ENCODE data around the gene INAVA. TPM values are rescaled to one million over a fixed set of nuclear protein-coding genes. Genes with fewer than 3 reads are reported as not detected.
A peak's percentile ranks its signal among the peaks of the same experiment; 100 is the strongest.

Gene INAVA
- total RNA-seq (2011; cell fraction: chromatin; rRNA removed; ENCODE audit: low replicate concordance): not detected in 2 replicates
- not detected in 2 replicates for total RNA-seq (2011; cell fraction: nucleolus; rRNA removed)
- not detected in 2 replicates for total RNA-seq (2011; cell fraction: nucleoplasm; rRNA removed)
- not detected in 2 replicates for total RNA-seq (2014; rRNA removed)
- total RNA-seq (2014; rRNA removed; fragmentation: Illumina TruSeq; extraction: Trizol): not detected in 2 replicates
- not detected in 2 replicates for total RNA-seq (2015; rRNA removed; fragmentation: Illumina TruSeq; extraction: Trizol)
- 0.09 TPM in 1 of 2 replicates, not detected in the other for total RNA-seq (2021)
- not detected in 2 replicates for polyA plus RNA-seq (2011; rRNA removed)
- not detected in 2 replicates for polyA plus RNA-seq (2011; cell fraction: cytosol; rRNA removed)
- not detected in 2 replicates for polyA plus RNA-seq (2011; cell fraction: nucleus; rRNA removed)
- polyA plus RNA-seq (2012): not detected in 2 replicates
- polyA plus RNA-seq (2014; fragmentation: Illumina TruSeq; extraction: Trizol): not detected in 2 replicates
- not detected for polyA plus RNA-seq (2014; fragmentation: Nextera tagmentation; extraction: Ambion mirVana)
- polyA plus RNA-seq (2014; rRNA removed): not detected in 2 replicates
- not detected in 2 replicates for polyA minus RNA-seq (2011; rRNA and poly(A)+ RNA removed)
- polyA minus RNA-seq (2011; cell fraction: cytosol; rRNA and poly(A)+ RNA removed): not detected in 2 replicates
- not detected in 2 replicates for polyA minus RNA-seq (2011; cell fraction: nucleus; rRNA and poly(A)+ RNA removed)
- percentile 15 among the genes with signal in this experiment for Bru-seq, nascent RNA
- BruChase-seq, experiment 1, labeled RNA remaining after a 2-hour chase: percentile 13 among the genes with signal in this experiment
- BruChase-seq, experiment 2, labeled RNA remaining after a 6-hour chase: percentile 14 among the genes with signal in this experiment
- long read RNA-seq, experiment 1: 0 reads
- long read RNA-seq, experiment 2: 0 reads
- long read RNA-seq, experiment 3: 0 reads

- Histone ChIP-seq H3K79me2 (ENCODE audit: control insufficient read depth, insufficient read depth, low read length) (no peaks in the 10 kb centered on the region), H3K9me3 (replicated peaks; ENCODE audit: control insufficient read depth, insufficient read depth, low read depth, low read length) (no peaks in the 10 kb centered on the region), H3K4me2 (ENCODE audit: insufficient read depth, low read length) (no peak within 1 kb of the TSS), H3K9me1 (ENCODE audit: control insufficient read depth, insufficient read depth, low read length) (no peaks in the 10 kb centered on the region), H3K27ac (ENCODE audit: extremely low read depth, low read depth, low read length) (no peak within 1 kb of the TSS), H3K36me3 (ENCODE audit: control insufficient read depth, insufficient read depth, low read length) (no peaks in the 10 kb centered on the region), H3K4me3 (no peak within 1 kb of the TSS), H3K27me3 (ENCODE audit: control insufficient read depth in 2 of 2, insufficient read depth in 2 of 2, low read length in 2 of 2) (peaks cover 59 to 88% of the 10 kb centered on the region in 2 experiments), H3K9ac (ENCODE audit: insufficient read depth in 1 of 2, low read depth in 2 of 2, low read length in 2 of 2) (no peak within 1 kb of the TSS), H4K20me1 (replicated peaks; ENCODE audit: control insufficient read depth, insufficient read depth, low read length) (peaks cover 21% of the 10 kb centered on the region; the same call in 1 of the 2 replicates), H2AFZ (ENCODE audit: low read depth, low read length) (no peak within 1 kb of the TSS), H3K4me1 (replicated peaks in 1 of 2; ENCODE audit: control insufficient read depth in 2 of 2, insufficient read depth in 2 of 2, low read length in 2 of 2) (peaks cover 0 to 21% of the 10 kb centered on the region in 2 experiments; a peak in 1 of 5 replicates)
- DNase-seq (ENCODE audit: extremely low read depth in 1 of 4, low spot score in 3 of 4): no peak
- FAIRE-seq: no peak
- ChIA-PET CTCF (ENCODE audit: low intra/inter-chr PET ratio) (no interaction called here), POLR2A (interaction anchor here (0.6 kb wide), 3 partner anchors 16 to 337 kb away, joined by 3 read pairs; no protein-coding TSS in a partner anchor)
- peak; percentile 8; the same call in 1 of the 3 replicates for ATAC-seq
- no TSS peak for BruUV-seq (replicated peaks)
- WGBS (ENCODE audit: insufficient coverage, low coverage, missing lambda C conversion rate): 3% methylated on average over 15 of the region's 15 CpGs
- in situ Hi-C loops (cut with MboI): no loop called here
- intact Hi-C loops (cut with micrococcal nuclease): no loop called here
- TF ChIP-seq HBP1 (CRISPR knock-in tag; IDR thresholded peaks at IDR 0.05): no peak
- TF ChIP-seq ZBTB26 (CRISPR knock-in tag; IDR thresholded peaks at IDR 0.05): no peak
- TF ChIP-seq MEIS2 (IDR thresholded peaks at IDR 0.05; ENCODE audit: partially characterized antibody): no peak
- no peak for TF ChIP-seq ZNF717 (CRISPR knock-in tag; IDR thresholded peaks at IDR 0.05)
- TF ChIP-seq ZC3H11A (IDR thresholded peaks at IDR 0.05; ENCODE audit: low read depth, low read length): no peak
- no peak for TF ChIP-seq NFE2L1 (tag; IDR thresholded peaks at IDR 0.05; ENCODE audit: borderline replicate concordance, low read depth)
- no peak for TF ChIP-seq ZNF445 (CRISPR knock-in tag; IDR thresholded peaks at IDR 0.05; ENCODE audit: low read depth)
- no peak for TF ChIP-seq FOXK2 (conservative IDR thresholded peaks at IDR 0.05 in 1 of 2, IDR thresholded peaks at IDR 0.05 in 1 of 2; ENCODE audit: low read depth in 2 of 2)
- no peak for TF ChIP-seq MEF2A (IDR thresholded peaks at IDR 0.05; ENCODE audit: control insufficient read depth, low read depth, low read length)
- no peak for TF ChIP-seq TFAP4 (CRISPR knock-in tag; IDR thresholded peaks at IDR 0.05; ENCODE audit: borderline replicate concordance)
- no peak for TF ChIP-seq PHF21A (IDR thresholded peaks at IDR 0.05; ENCODE audit: borderline replicate concordance, low read depth)
- TF ChIP-seq PTTG1 (tag; IDR thresholded peaks at IDR 0.05; ENCODE audit: low read depth): no peak
- no peak for TF ChIP-seq ZC3H8 (IDR thresholded peaks at IDR 0.05)
- TF ChIP-seq SNIP1 (IDR thresholded peaks at IDR 0.05; ENCODE audit: low read depth): no peak
- no peak for TF ChIP-seq MAFG (tag; conservative IDR thresholded peaks at IDR 0.05)
- TF ChIP-seq MIER1 (IDR thresholded peaks at IDR 0.05; ENCODE audit: low read depth): no peak
These were observed at the start of gene INAVA for GRCh38 chr1:200894712-200895442. Gene INAVA (plus strand): TSS chr1:200894900. CDS start chr1:200898401, 3,501 bp downstream.
